GM21576 (cell line): Measurements from ENCODE around the gene PLCL2.
"Not testable (repeated sequence)": the region's sequence is repeated elsewhere in the genome, so short reads cannot be mapped to it uniquely, and the experiment has no call there.

ENCODE experiments used
- ATAC-seq: cut with Tn5 transposase; IDR thresholded peaks from one replicate; pipeline ENCODE4 v1.9.1; 2021; ENCODE audit warnings: mild to moderate bottlenecking, moderate library complexity; ENCODE audit not compliant: unreplicated experiment

PLCL2 gene

GRCh38 chr3:16950282-16950681 lies 65.5 kb downstream of the PLCL2 start:
- no peak for ATAC-seq

GRCh38 chr3:16950845-16951244 lies 66.1 kb downstream of the PLCL2 start:
- no peak for ATAC-seq

GRCh38 chr3:16957852-16958251 lies 73.1 kb downstream of the PLCL2 start:
- ATAC-seq: not testable (repeated sequence)

- no peak for ATAC-seq
Observed at GRCh38 chr3:16960125-16960524, 75.4 kb downstream of the PLCL2 start.

- ATAC-seq: no peak
Observed at GRCh38 chr3:16961621-16962205, 77.0 kb downstream of the PLCL2 start.

- no peak for ATAC-seq
Observed at GRCh38 chr3:16975083-16975482, 90.3 kb downstream of the PLCL2 start.

- no peak for ATAC-seq
Observed at GRCh38 chr3:16978234-16978920, 93.6 kb downstream of the PLCL2 start.

GRCh38 chr3:16978921-16979271 lies 94.1 kb downstream of the PLCL2 start:
- ATAC-seq: no peak

- not testable (repeated sequence) for ATAC-seq
Observed at GRCh38 chr3:16979769-16980515, 95.2 kb downstream of the PLCL2 start.

- ATAC-seq: not testable (repeated sequence)
Observed at GRCh38 chr3:16980526-16980925, 95.8 kb downstream of the PLCL2 start.

- ATAC-seq: no peak
Observed at GRCh38 chr3:16982460-16982859, 97.7 kb downstream of the PLCL2 start.

GRCh38 chr3:16985608-16986007 lies 100.9 kb downstream of the PLCL2 start:
- no peak for ATAC-seq

- ATAC-seq: no peak
Observed at GRCh38 chr3:16987141-16987540, 102.4 kb downstream of the PLCL2 start.

- ATAC-seq: no peak
Observed at GRCh38 chr3:16990163-16990562, 105.4 kb downstream of the PLCL2 start.

- no peak for ATAC-seq
Observed at GRCh38 chr3:16992198-16992597, 107.4 kb downstream of the PLCL2 start.

- no peak for ATAC-seq
Observed at GRCh38 chr3:16993227-16993626, 108.5 kb downstream of the PLCL2 start.

GRCh38 chr3:16994854-16995525 lies 110.2 kb downstream of the PLCL2 start:
- no peak for ATAC-seq

- ATAC-seq: no peak
Observed at GRCh38 chr3:16995601-16996000, 110.8 kb downstream of the PLCL2 start.

GRCh38 chr3:16998236-16998923 lies 113.6 kb downstream of the PLCL2 start:
- no peak for ATAC-seq

- ATAC-seq: no peak
Observed at GRCh38 chr3:16999161-16999560, 114.4 kb downstream of the PLCL2 start.

- no peak for ATAC-seq
Observed at GRCh38 chr3:16999871-17000270, 115.1 kb downstream of the PLCL2 start.
